ENCODE results near the gene MASP1.

- TF ChIP-seq EP300 (IDR thresholded peaks at IDR 0.05; ENCODE audit: borderline replicate concordance) (no peak), ZBTB7A (IDR thresholded peaks at IDR 0.05; ENCODE audit: low read depth) (no peak), TEAD4 (IDR thresholded peaks at IDR 0.05) (no peak), TAF1 (IDR thresholded peaks at IDR 0.05; ENCODE audit: low read depth) (no peak)
These were observed 54.6 kb downstream of the MASP1 start for GRCh38 chr3:187236962-187237361.
